Liver (tissue), 9 donors: Measurements from ENCODE around the gene SPPL2C. TPM values are rescaled to one million over a fixed set of nuclear protein-coding genes. Genes with fewer than 3 reads are reported as not detected.

Experiments used
- DNase-seq: peaks from one replicate; pipeline ENCODE4 v3.0.0-alpha.2; 2017; ENCODE audit warnings: low spot score
- H3K27ac ChIP-seq, 2 donors: one replicate each; pipeline ENCODE4 v1.7.0; 2013; ENCODE audit warnings: inconsistent platforms in 2 of 2, low read length in 2 of 2, control low read depth in 1 of 2, low read depth in 1 of 2, mild to moderate bottlenecking in 1 of 2
- H3K27me3 ChIP-seq, 4 donors: one replicate each; pipeline versions ENCODE4 v1.6.1 to v1.7.0; 2013; ENCODE audit warnings: low read length in 3 of 4, inconsistent platforms in 1 of 4, mild to moderate bottlenecking in 1 of 4, moderate library complexity in 1 of 4; ENCODE audit not compliant: control insufficient read depth in 4 of 4, insufficient read depth in 4 of 4
- H3K36me3 ChIP-seq, 4 donors: one replicate each; pipeline versions ENCODE4 v1.6.1 to v1.7.0; 2013; ENCODE audit warnings: low read length in 3 of 4, mild to moderate bottlenecking in 3 of 4, low read depth in 1 of 4, moderate library complexity in 1 of 4; ENCODE audit not compliant: control insufficient read depth in 4 of 4, insufficient read depth in 3 of 4
- H3K4me1 ChIP-seq, 4 donors: one replicate each; pipeline versions ENCODE4 v1.6.1 to v1.7.0; 2013; ENCODE audit warnings: low read length in 3 of 4, mild to moderate bottlenecking in 3 of 4, moderate library complexity in 1 of 4; ENCODE audit not compliant: control insufficient read depth in 4 of 4, insufficient read depth in 4 of 4
- H3K4me3 ChIP-seq, 3 donors: one replicate each; pipeline versions ENCODE4 v1.6.1 to v1.7.0; 2013; ENCODE audit warnings: low read length in 3 of 3, control low read depth in 1 of 3, low read depth in 1 of 3, mild to moderate bottlenecking in 1 of 3
- H3K9ac ChIP-seq, 2 donors: one replicate each; pipeline ENCODE4 v1.7.0; 2013; ENCODE audit warnings: low read length in 2 of 2, mild to moderate bottlenecking in 2 of 2, moderate library complexity in 2 of 2, control low read depth in 1 of 2, low read depth in 1 of 2
- H3K9me3 ChIP-seq, 4 donors: one replicate each; pipeline versions ENCODE4 v1.6.1 to v1.7.0; 2013; ENCODE audit warnings: low read length in 3 of 4; ENCODE audit not compliant: control insufficient read depth in 4 of 4
- ATF3 ChIP-seq: IDR thresholded peaks from 2 replicates; pipeline ENCODE4 v1.6.1; 2016; ENCODE audit warnings: antibody characterized with exemption
- CTCF ChIP-seq: fragments of 150-350 bp; IDR thresholded peaks from 2 replicates; pipeline ENCODE4 v1.5.1; 2017; ENCODE audit warnings: improper control_type of control experiment, low read depth, low read length; ENCODE audit not compliant: missing input control
- EGR1 ChIP-seq, 2 donors: IDR thresholded peaks; 2 replicates each; pipeline ENCODE4 v1.6.1; 2016 to 2018; ENCODE audit warnings: antibody characterized with exemption in 2 of 2, low read depth in 2 of 2
- FOXA1 ChIP-seq: IDR thresholded peaks from 2 replicates; pipeline ENCODE4 v1.6.1; 2016; ENCODE audit warnings: antibody characterized with exemption
- FOXA2 ChIP-seq: IDR thresholded peaks from 2 replicates; pipeline ENCODE4 v1.6.1; 2016; ENCODE audit warnings: antibody characterized with exemption
- GABPA ChIP-seq, 2 donors: IDR thresholded peaks in 1 of 2; conservative IDR thresholded peaks in 1 of 2; 2 replicates each; pipeline ENCODE4 v1.6.1; 2016; ENCODE audit warnings: antibody characterized with exemption in 2 of 2, mild to moderate bottlenecking in 1 of 2, moderate library complexity in 1 of 2
- HNF4A ChIP-seq, 2 donors: conservative IDR thresholded peaks; 2 replicates each; pipeline ENCODE4 v1.6.1; 2016; ENCODE audit warnings: antibody characterized with exemption in 2 of 2, mild to moderate bottlenecking in 2 of 2
- HNF4G ChIP-seq: IDR thresholded peaks from 2 replicates; pipeline ENCODE4 v1.6.1; 2016; ENCODE audit warnings: antibody characterized with exemption
- JUND ChIP-seq, 2 donors: IDR thresholded peaks; 2 replicates each; pipeline ENCODE4 v1.6.1; 2016; ENCODE audit warnings: antibody characterized with exemption in 2 of 2
- MAX ChIP-seq: IDR thresholded peaks from 2 replicates; pipeline ENCODE4 v1.6.1; 2016; ENCODE audit warnings: antibody characterized with exemption
- NR2F2 ChIP-seq: IDR thresholded peaks from 2 replicates; pipeline ENCODE4 v1.6.1; 2016; ENCODE audit warnings: antibody characterized with exemption
- RAD21 ChIP-seq, 2 donors: IDR thresholded peaks; 2 replicates each; pipeline ENCODE4 v1.6.1; 2016; ENCODE audit warnings: antibody characterized with exemption in 2 of 2, mild to moderate bottlenecking in 2 of 2
- REST ChIP-seq: IDR thresholded peaks from 2 replicates; pipeline ENCODE4 v1.6.1; 2016; ENCODE audit warnings: antibody characterized with exemption, mild to moderate bottlenecking
- RXRA ChIP-seq, 2 donors: IDR thresholded peaks; 2 replicates each; pipeline ENCODE4 v1.6.1; 2017 to 2018; ENCODE audit warnings: antibody characterized with exemption in 2 of 2, mild to moderate bottlenecking in 1 of 2
- SP1 ChIP-seq: IDR thresholded peaks from 2 replicates; pipeline ENCODE4 v1.6.1; 2018; ENCODE audit warnings: antibody characterized with exemption, mild to moderate bottlenecking
- TAF1 ChIP-seq: conservative IDR thresholded peaks from 2 replicates; pipeline ENCODE4 v1.6.1; 2016; ENCODE audit warnings: antibody characterized with exemption, mild to moderate bottlenecking
- YY1 ChIP-seq: IDR thresholded peaks from 2 replicates; pipeline ENCODE4 v1.6.1; 2016; ENCODE audit warnings: antibody characterized with exemption, mild to moderate bottlenecking
- ZBTB33 ChIP-seq: IDR thresholded peaks from 2 replicates; pipeline ENCODE4 v1.6.1; 2016; ENCODE audit warnings: antibody characterized with exemption
- WGBS: extraction: QIAGEN DNeasy Blood & Tissue Kit; methylation state at CpG from one replicate; pipeline ENCODE4 v1.1.7; 2013; 5-methylcytosine and 5-hydroxymethylcytosine counted together
- polyA plus RNA-seq, 2 donors: library from polyadenylated mRNA; stranded (reverse) in 1 of 2; unstranded in 1 of 2; fragments of 200-250 nt in 1 of 2; fragments of >200 nt in 1 of 2; fragmentation: Nextera tagmentation in 1 of 2; extraction: Ambion mirVana in 1 of 2; gene quantifications; one replicate each; pipeline versions ENCODE4 v1.2.1 to v1.2.3, GENCODE V29; 2013 to 2015
- total RNA-seq, 2 donors: library from RNA; depleted of rRNA; stranded (reverse); fragments of >200 nt; gene quantifications; one replicate each; pipeline ENCODE4 v1.2.3, GENCODE V29; 2014
- donor health status: healthy.
- donor health status: healthy.
- donor health status: healthy.
- donor health status: healthy.
- donor health status: healthy.

SPPL2C gene
- total and polyA plus RNA-seq, 4 donors: not detected

GRCh38 chr17:45846646-45847045 is 2.0 kb downstream of the SPPL2C start:
- Histone ChIP-seq H3K36me3 (no peaks in the 10 kb centered on the region), H3K27ac (no peak overlapping the region), H3K9ac (no peak overlapping the region), H3K4me1 (no peaks in the 10 kb centered on the region), H3K4me3 (no peak overlapping the region), H3K27me3 (no peaks in the 10 kb centered on the region), H3K9me3 (no peaks in the 10 kb centered on the region)
- WGBS: 85% methylated on average over 9 of the region's 9 CpGs
- no peak for DNase-seq
- TF ChIP-seq RXRA (IDR thresholded peaks at IDR 0.05): no peak
- TF ChIP-seq EGR1 (IDR thresholded peaks at IDR 0.05; ENCODE audit: low read depth in 2 of 2): no peak
- TF ChIP-seq HNF4A (conservative IDR thresholded peaks at IDR 0.05): no peak
- no peak for TF ChIP-seq REST

- DNase-seq: no peak
- H3K27ac ChIP-seq: no peak overlapping the region
- TF ChIP-seq FOXA1 (no peak), MAX (no peak), ATF3 (no peak), GABPA (IDR thresholded peaks at IDR 0.05 in 1 of 2, conservative IDR thresholded peaks at IDR 0.05 in 1 of 2) (no peak), SP1 (no peak), HNF4G (no peak), ZBTB33 (no peak), RAD21 (IDR thresholded peaks at IDR 0.05) (no peak), NR2F2 (no peak), HNF4A (conservative IDR thresholded peaks at IDR 0.05) (no peak), TAF1 (no peak), FOXA2 (no peak), RXRA (IDR thresholded peaks at IDR 0.05) (no peak), JUND (IDR thresholded peaks at IDR 0.05) (no peak), YY1 (no peak), EGR1 (IDR thresholded peaks at IDR 0.05; ENCODE audit: low read depth in 2 of 2) (no peak), REST (no peak), CTCF (no peak)
- no peaks in the 10 kb centered on the region for H3K36me3 ChIP-seq
- no peaks in the 10 kb centered on the region for H3K27me3 ChIP-seq
- H3K9me3 ChIP-seq: no peaks in the 10 kb centered on the region
- H3K4me3 ChIP-seq: no peak overlapping the region
- 84% methylated on average over 4 of the region's 4 CpGs for WGBS
- H3K9ac ChIP-seq: no peak overlapping the region
- no peaks in the 10 kb centered on the region for H3K4me1 ChIP-seq
Measured at GRCh38 chr17:45847101-45847500, 2.4 kb downstream of the SPPL2C start.
